GM15510 (cell line): ENCODE results near the gene MLN.

ENCODE experiments used
- POLR2A ChIP-seq: IDR thresholded peaks from 3 replicates; pipeline ENCODE4 v1.6.1; 2011; ENCODE audit warnings: borderline replicate concordance; ENCODE audit not compliant: insufficient read length; ENCODE audit errors: extremely low read depth

MLN gene

GRCh38 chr6:33806841-33807240 is 3.0 kb upstream of the MLN start:
- no peak for TF ChIP-seq POLR2A

- TF ChIP-seq POLR2A: no peak
Observed at GRCh38 chr6:33802186-33802958, 1.4 kb downstream of the MLN start.

GRCh38 chr6:33801611-33802010 is 2.2 kb downstream of the MLN start:
- no peak for TF ChIP-seq POLR2A

- TF ChIP-seq POLR2A: no peak
Observed at GRCh38 chr6:33800248-33800969, 3.4 kb downstream of the MLN start.

DNA sequence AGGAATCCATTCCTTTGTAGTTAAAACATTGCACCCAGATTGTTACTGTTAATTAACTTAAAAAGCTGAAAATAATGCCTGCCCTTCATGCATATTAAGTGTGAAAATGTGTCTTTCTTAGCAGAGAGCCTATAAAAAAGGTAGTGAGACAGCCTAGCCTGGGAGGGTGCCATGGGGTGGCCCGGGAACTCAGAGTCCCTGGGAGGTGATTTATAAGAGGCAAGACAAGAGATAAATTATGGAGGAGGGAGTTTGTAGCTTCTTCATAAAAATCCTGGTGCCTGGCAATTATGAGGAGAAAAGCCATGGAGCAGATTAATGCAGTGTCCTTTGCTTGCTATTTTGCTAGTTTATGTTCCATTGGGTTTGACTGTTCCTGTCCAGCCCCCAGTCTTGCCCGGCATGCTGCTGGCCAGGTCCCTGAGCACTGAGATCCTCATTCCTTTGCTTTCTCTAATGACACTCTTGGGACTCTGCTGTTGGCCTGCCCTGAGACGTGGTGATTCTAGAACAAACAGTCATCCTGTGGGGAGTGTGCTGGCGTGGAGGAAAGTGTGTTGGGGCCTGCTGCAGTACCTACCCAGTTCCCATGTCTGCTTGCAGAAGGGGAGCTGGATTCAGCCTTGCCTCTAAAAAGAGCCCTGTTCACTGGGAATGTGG is 4.2 kb downstream of the MLN start:
- TF ChIP-seq POLR2A: no peak

GRCh38 chr6:33798343-33798848 is 5.4 kb downstream of the MLN start:
- TF ChIP-seq POLR2A: no peak

GRCh38 chr6:33797626-33798342 is 6.0 kb downstream of the MLN start:
- TF ChIP-seq POLR2A: no peak

DNA sequence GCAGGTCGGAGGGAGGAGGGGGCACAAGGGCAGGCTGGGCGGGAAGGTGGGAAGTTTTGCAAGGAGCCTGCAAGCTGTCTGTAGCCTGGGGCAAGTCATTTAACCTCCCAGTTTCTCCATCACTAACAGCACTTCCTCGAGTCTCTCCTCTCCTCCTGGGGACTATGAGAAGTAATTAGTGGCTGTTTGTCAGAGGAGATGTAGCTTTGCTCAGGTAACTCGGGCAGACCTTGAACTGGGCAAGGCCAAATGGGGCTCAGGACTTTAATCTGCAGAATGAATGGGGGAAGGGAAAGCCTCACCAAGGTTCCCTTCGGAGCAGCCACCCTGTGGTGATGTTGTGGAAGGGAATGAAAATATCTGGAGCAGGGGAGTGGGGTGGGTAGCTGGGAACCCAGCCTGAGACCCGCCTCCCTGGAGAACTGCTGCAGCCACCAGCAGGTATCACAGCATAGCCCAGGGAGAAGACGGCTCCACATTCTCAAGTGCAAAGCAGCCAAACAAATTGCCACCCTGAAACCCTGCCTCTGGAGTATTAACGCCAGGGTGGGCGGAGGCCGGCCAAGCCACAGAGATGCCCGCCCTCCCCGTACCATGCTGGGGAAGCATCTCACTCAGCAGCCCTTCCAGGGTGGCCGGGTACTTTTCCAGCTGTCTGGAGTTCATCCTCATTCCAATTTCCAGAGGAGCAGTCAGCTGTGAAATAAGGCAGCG is 8.7 kb downstream of the MLN start:
- no peak for TF ChIP-seq POLR2A

DNA sequence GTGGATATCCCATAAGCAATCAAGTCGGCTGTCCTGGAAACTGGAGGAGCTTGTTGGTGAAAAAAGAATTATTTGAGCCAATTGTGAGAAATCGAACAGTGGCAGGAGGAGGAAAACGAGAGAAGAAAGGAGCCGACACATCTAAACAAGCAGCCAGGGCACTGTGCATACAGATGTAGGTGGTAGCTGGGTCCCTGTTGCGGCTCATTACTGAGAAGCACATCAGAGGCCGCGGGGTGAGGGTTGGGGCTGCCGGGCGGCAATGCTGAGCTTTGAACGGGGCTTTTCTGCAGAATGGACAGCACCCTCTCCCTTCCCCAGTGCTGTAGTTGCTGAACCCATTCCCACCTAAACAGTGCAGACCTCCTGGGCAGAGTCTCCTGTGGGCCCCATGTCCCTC is 10.8 kb downstream of the MLN start:
- no peak for TF ChIP-seq POLR2A

DNA sequence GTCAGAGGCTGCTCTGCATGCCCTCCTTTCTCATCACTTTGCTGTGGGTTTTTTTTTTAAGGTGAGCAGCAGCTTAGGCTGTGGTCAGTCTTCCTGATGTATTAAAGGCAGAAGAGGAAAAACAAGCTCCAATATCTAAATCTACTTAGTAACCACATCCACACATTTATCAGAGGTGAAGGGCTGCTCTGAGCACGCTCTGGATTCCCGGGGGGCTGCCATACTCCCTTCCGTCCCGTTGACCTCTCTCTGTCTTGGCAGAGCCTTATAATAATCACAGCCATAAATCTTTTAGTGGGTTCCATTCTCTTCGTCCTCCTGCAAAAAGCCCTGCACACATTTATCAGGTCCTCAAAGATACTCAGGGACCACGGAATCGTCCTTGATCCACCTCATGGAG is 12.2 kb downstream of the MLN start:
- TF ChIP-seq POLR2A: no peak

GRCh38 chr6:33790910-33791309 is 12.9 kb downstream of the MLN start:
- no peak for TF ChIP-seq POLR2A

DNA sequence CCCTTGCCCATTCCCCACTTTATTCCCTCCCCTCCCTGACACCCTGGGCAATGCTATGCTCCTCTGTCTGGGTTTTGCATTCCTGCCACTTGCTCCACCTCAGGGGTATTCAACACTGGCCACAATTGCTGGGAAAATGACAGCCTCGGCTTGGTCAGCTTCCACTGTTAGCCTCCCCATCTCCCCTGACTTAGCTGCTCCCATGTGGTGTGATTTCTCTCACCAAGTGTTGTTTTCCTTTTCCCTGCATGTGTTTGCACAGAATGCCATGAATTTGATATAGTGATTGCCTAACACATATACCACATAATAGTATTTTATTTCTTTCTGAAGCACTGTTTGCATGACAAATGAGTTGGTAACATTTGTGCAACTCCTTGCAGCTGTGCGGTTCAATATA is 13.4 kb downstream of the MLN start:
- no peak for TF ChIP-seq POLR2A

- no peak for TF ChIP-seq POLR2A
Observed at GRCh38 chr6:33789550-33789895, 14.3 kb downstream of the MLN start.
